HepG2 (cell line): Measurements from ENCODE around the gene GOLGA8B.

Source experiments
- CTCF ChIP-seq: sonication (generic); formaldehyde crosslinking; IDR thresholded peaks from 2 replicates; pipeline ENCODE4 v1.5.0; 2020; ENCODE audit warnings: mild to moderate bottlenecking, missing genetic modification reagents, moderate library complexity
- SMAD1 ChIP-seq: sonication (generic); formaldehyde crosslinking; IDR thresholded peaks from 2 replicates; pipeline ENCODE4 v1.4.0; 2020; ENCODE audit warnings: missing genetic modification reagents, low read depth, mild to moderate bottlenecking, borderline replicate concordance
- ZFP36L2 ChIP-seq: sonication (generic); formaldehyde crosslinking; IDR thresholded peaks from 2 replicates; pipeline ENCODE4 v1.4.0; 2020; ENCODE audit warnings: missing genetic modification reagents

- no peak for TF ChIP-seq ZFP36L2
- no peak for TF ChIP-seq SMAD1
- no peak for TF ChIP-seq CTCF (CRISPR knock-in tag)
Measured at GRCh38 chr15:34600923-34601322, 17.5 kb upstream of the GOLGA8B start.
